ENCODE data around the gene TMEM176A.
"Not testable (repeated sequence)": the region's sequence is repeated elsewhere in the genome, so short reads cannot be mapped to it uniquely, and the experiment has no call there.

The TMEM176A gene

GRCh38 chr7:150800581-150801241 lies at the start of gene TMEM176A:
TMEM176A (plus strand) TSS chr7:150800769; CDS start chr7:150801551, 782 bp downstream.
- no peak for DNase-seq

- DNase-seq: no peak
These were observed 48.9 kb upstream of the TMEM176A start for GRCh38 chr7:150751702-150752101.

- no peak for DNase-seq
These were observed 47.3 kb upstream of the TMEM176A start for GRCh38 chr7:150753239-150753638.

- no peak for DNase-seq
These were observed 46.6 kb upstream of the TMEM176A start for GRCh38 chr7:150753826-150754603.

- no peak for DNase-seq
These were observed 45.6 kb upstream of the TMEM176A start for GRCh38 chr7:150754951-150755350.

GRCh38 chr7:150755473-150756099 lies 45.0 kb upstream of the TMEM176A start:
- no peak for DNase-seq

- DNase-seq: no peak
These were observed 44.4 kb upstream of the TMEM176A start for GRCh38 chr7:150756166-150756565.

GRCh38 chr7:150756858-150757257 lies 43.7 kb upstream of the TMEM176A start:
- DNase-seq: no peak

GRCh38 chr7:150759479-150759878 lies 41.1 kb upstream of the TMEM176A start:
- DNase-seq: no peak

GRCh38 chr7:150766334-150766709 lies 34.2 kb upstream of the TMEM176A start:
- no peak for DNase-seq

GRCh38 chr7:150769768-150770167 lies 30.8 kb upstream of the TMEM176A start:
- DNase-seq: no peak

- DNase-seq: not testable (repeated sequence)
These were observed 26.4 kb upstream of the TMEM176A start for GRCh38 chr7:150774131-150774530.

GRCh38 chr7:150778014-150778737 lies 22.4 kb upstream of the TMEM176A start:
- no peak for DNase-seq

GRCh38 chr7:150778738-150779301 lies 21.7 kb upstream of the TMEM176A start:
- DNase-seq: peak; percentile 42

GRCh38 chr7:150780292-150780691 lies 20.3 kb upstream of the TMEM176A start:
- no peak for DNase-seq

GRCh38 chr7:150781103-150781502 lies 19.5 kb upstream of the TMEM176A start:
- DNase-seq: peak; percentile 5

GRCh38 chr7:150781961-150782360 lies 18.6 kb upstream of the TMEM176A start:
- DNase-seq: no peak

GRCh38 chr7:150784120-150784736 lies 16.3 kb upstream of the TMEM176A start:
- DNase-seq: no peak

GRCh38 chr7:150784954-150785353 lies 15.6 kb upstream of the TMEM176A start:
- DNase-seq: no peak

- DNase-seq: no peak
These were observed 13.0 kb upstream of the TMEM176A start for GRCh38 chr7:150787321-150788281.

All from HCEC 1CT (cell line).